Stimulated activated naive CD8-positive, alpha-beta T cell treated with anti-CD3 and anti-CD28 coated beads, Interleukin-15, Interleukin-2, amounts not matched to agents 100 ng/mL and 50 ng/mL, for 24 hours (primary cell): ENCODE measurements around the gene PTGR3.

ENCODE experiments used
- H3K27ac Mint-ChIP-seq: one replicate; pipeline ENCODE4 v1.8.0; 2021; ENCODE audit warnings: mild to moderate bottlenecking, mixed read lengths
- H3K27me3 Mint-ChIP-seq: one replicate; pipeline ENCODE4 v1.8.0; 2021; ENCODE audit warnings: mixed read lengths
- H3K36me3 Mint-ChIP-seq: one replicate; pipeline ENCODE4 v1.8.0; 2021; ENCODE audit warnings: low read depth, mixed read lengths
- H3K4me1 Mint-ChIP-seq: one replicate; pipeline ENCODE4 v1.8.0; 2021; ENCODE audit warnings: low read depth, mixed read lengths
- H3K4me3 Mint-ChIP-seq: one replicate; pipeline ENCODE4 v1.8.0; 2021; ENCODE audit warnings: mild to moderate bottlenecking, mixed read lengths
- H3K9me3 Mint-ChIP-seq: one replicate; pipeline ENCODE4 v1.8.0; 2021; ENCODE audit warnings: mixed read lengths

Gene PTGR3

DNA sequence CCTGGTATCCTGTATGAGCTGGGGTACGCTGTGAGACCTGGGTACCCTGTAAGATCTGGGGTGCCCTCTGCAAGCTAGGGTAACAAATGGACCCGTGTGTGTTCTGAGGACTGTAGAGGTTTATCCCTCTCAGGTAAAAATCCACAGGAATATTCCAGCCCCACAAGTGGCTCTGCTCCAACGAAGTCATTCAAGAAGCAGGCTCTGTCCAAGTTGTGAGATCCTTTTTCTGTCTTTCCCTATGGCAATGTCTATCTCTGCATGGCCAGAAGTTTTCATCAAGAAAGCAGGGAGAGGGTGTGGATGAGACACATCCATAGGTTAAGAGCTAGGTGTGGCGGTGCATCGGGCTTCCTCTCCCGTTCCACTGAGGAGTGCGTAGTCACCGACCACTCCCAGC is 43.0 kb downstream of the PTGR3 start:
- Mint-ChIP-seq H3K9me3 (no peaks in the 10 kb centered on the region), H3K27me3 (no peaks in the 10 kb centered on the region), H3K4me1 (peaks cover 10% of the 10 kb centered on the region), H3K27ac (no peak overlapping the region), H3K4me3 (no peak overlapping the region), H3K36me3 (no peaks in the 10 kb centered on the region)

DNA sequence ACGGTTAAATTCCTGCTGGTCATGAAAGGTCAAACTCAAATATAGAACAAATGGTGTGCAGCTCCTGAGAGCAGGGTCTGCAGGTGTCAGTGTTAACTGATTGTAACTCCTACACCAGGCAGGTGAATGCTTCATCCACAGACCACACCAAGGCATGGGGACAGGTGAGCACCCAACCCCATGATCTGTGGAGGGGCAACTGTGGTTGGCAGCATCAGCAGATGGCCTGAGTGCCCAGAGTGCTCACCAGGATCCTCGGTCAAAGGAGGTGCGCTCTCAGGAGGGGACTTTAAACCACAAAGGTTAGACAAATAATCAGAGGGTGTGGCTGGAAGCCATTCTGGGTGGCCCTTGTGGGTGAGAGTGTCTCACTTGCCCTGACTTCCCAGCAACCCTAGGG is 44.5 kb downstream of the PTGR3 start:
- H3K9me3 Mint-ChIP-seq: no peaks in the 10 kb centered on the region
- H3K27ac Mint-ChIP-seq: no peak overlapping the region
- no peaks in the 10 kb centered on the region for H3K36me3 Mint-ChIP-seq
- H3K4me1 Mint-ChIP-seq: peaks cover 10% of the 10 kb centered on the region
- no peaks in the 10 kb centered on the region for H3K27me3 Mint-ChIP-seq
- no peak overlapping the region for H3K4me3 Mint-ChIP-seq

DNA sequence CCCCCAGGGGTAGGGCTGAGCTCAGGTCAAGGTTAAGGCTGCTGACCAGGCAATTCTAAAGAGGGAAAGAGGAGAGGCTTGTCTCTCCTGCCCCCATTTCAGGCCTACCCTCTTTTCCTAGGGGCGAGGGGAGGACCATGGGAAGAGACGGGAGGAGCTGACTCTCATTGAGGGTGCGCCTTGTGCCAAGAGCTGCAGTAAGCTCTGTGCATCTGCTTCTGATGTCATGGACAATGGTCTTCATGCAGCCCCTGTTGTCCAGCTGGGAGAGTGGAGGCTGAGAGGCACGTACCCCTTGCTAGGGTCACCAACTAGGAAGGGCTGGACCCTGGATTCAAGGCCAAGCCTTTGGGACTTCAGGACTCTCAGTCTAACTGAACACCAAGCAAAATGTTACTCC is 45.2 kb downstream of the PTGR3 start:
- no peak overlapping the region for H3K4me3 Mint-ChIP-seq
- H3K4me1 Mint-ChIP-seq: peaks cover 10% of the 10 kb centered on the region
- no peak overlapping the region for H3K27ac Mint-ChIP-seq
- H3K27me3 Mint-ChIP-seq: no peaks in the 10 kb centered on the region
- no peaks in the 10 kb centered on the region for H3K9me3 Mint-ChIP-seq
- H3K36me3 Mint-ChIP-seq: no peaks in the 10 kb centered on the region

DNA sequence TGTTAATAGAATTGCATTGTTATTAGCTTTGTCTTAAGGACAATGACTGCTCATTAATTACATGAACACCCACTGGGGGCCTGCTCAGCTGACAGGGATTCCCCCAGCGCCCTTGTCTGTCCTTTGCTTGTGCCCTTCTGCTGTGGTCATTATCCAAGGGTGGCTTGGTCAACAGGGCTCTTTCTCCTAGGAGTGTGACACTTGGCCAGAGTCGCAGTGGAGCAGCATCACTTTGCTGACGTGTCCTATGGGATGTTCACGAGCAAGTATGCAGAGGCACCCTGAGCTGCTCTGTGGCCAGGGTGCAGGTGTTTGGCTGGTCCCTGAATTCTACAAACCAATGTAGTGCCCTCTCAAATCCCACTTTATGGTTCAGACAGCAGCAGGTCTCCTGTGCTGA is 46.0 kb downstream of the PTGR3 start:
- Mint-ChIP-seq H3K9me3 (no peaks in the 10 kb centered on the region), H3K4me1 (peaks cover 10% of the 10 kb centered on the region), H3K4me3 (no peak overlapping the region), H3K27me3 (no peaks in the 10 kb centered on the region), H3K27ac (no peak overlapping the region), H3K36me3 (no peaks in the 10 kb centered on the region)

DNA sequence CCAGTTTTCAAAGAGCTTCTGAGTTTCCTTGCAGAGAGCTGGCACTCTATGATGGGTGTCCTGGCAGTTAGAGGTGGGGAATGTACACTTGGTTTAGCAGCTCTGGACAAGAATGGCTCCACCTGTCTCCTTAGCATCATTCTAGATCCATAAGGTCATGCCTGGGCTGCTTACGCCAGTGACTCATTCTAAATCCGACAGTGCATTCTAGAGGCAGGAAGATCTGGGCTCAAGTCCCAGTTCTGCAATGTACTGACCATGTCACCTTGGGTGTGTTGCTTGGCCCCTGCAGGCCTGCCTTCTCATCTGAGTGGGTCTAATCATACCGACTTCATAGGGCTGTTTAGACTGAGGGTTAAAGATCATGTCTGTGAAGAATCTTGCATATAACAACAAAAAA is 46.5 kb downstream of the PTGR3 start:
- Mint-ChIP-seq H3K9me3 (no peaks in the 10 kb centered on the region), H3K4me3 (no peak overlapping the region), H3K27ac (no peak overlapping the region), H3K36me3 (no peaks in the 10 kb centered on the region), H3K27me3 (no peaks in the 10 kb centered on the region), H3K4me1 (peaks cover 10% of the 10 kb centered on the region)

DNA sequence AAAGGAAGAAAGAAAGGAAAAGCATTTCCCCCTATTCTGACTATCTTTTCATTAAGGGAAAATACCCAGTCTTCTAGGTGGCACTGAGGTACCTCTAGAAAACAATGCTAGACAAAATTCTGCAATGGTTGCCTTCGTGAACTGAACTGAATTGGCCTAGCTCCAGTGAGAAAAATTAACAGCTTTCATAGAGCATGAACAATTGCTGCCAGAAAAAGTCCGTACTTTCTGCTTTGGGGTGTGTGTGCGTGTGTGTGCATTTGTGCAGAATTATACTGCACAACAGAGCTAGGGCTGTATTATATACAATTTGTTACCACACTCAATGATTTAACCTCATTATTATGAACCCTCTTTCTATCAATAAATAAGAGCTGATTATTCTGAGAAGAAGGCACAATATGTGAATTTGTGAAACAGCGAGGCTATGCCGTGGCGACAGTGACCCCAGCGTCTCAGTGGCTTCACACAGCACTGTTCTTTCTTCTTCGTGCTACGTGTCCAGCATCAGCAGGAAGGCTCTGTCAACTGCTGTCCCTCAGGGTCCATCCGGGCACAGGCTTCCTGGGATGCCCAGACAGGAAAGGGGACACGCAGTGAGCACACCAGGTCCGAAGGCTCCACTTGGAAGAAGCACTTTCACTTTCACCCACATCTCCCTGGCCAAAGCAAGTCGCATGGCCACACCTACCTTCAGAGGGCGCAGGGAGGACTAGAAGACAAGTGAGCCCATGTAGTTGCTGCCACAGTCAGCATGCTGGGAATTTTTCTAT is 47.5 kb downstream of the PTGR3 start:
- no peaks in the 10 kb centered on the region for H3K9me3 Mint-ChIP-seq
- peaks cover 10% of the 10 kb centered on the region for H3K4me1 Mint-ChIP-seq
- H3K4me3 Mint-ChIP-seq: peak overlapping the region; percentile 83
- no peaks in the 10 kb centered on the region for H3K36me3 Mint-ChIP-seq
- H3K27ac Mint-ChIP-seq: no peak overlapping the region
- no peaks in the 10 kb centered on the region for H3K27me3 Mint-ChIP-seq

DNA sequence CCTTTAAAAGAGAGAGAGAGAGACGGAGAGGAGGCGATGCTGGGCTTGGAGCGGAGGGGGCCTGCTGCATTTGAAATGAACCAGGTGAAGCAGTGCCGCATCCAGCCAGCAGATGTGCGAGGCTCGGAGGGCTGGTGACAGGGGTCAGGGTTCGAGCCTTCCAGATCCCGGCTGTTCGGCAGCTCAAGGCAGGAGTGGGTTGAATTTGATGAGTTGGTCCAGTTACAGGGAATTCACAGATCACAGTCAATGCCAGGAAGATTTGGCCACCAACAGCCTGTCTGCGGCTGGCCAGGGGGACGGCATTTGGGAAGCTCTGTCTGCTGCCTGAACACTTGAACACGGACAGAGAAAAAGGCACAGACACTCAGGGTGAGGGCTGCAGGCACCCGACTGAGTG is 48.6 kb downstream of the PTGR3 start:
- peaks cover 10% of the 10 kb centered on the region for H3K4me1 Mint-ChIP-seq
- no peak overlapping the region for H3K4me3 Mint-ChIP-seq
- no peaks in the 10 kb centered on the region for H3K36me3 Mint-ChIP-seq
- H3K27ac Mint-ChIP-seq: no peak overlapping the region
- H3K27me3 Mint-ChIP-seq: no peaks in the 10 kb centered on the region
- H3K9me3 Mint-ChIP-seq: no peaks in the 10 kb centered on the region

DNA sequence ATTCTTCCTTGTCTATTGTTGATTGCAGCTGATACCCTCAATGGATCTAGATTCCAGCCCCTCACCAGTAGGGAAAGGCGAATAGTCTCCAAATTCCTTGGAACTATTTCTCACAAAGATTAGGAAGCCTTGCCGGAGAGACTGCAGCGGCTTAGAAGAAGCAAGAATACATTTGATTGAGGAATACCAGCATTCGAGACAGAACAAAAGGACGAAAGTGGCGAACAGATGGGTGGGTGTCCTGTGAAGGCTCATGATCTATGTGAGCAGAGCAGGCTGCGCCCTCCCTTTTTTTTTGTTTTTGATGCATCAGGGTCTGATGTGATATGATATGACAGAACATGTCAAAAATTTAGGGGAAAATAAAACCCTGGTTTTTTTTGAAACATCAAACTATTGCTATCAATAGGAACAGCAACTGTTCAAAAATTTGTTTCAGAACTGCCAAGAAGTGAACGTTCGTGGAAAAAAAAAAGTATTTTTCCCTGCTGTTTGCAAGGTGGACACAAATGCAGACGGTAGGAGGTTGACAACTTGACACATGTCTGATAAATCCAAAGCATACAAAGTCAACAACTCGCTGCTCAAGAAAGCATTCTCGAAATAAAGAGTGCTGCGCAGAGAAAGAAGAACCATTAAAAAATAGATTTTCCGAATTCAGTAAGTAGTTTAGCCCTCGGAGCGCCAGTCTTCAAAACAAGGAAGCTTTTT is 49.1 kb downstream of the PTGR3 start:
- H3K4me3 Mint-ChIP-seq: no peak overlapping the region
- peaks cover 3% of the 10 kb centered on the region for H3K9me3 Mint-ChIP-seq
- H3K36me3 Mint-ChIP-seq: no peaks in the 10 kb centered on the region
- H3K4me1 Mint-ChIP-seq: peaks cover 10% of the 10 kb centered on the region
- H3K27me3 Mint-ChIP-seq: peaks cover 5% of the 10 kb centered on the region
- no peak overlapping the region for H3K27ac Mint-ChIP-seq

DNA sequence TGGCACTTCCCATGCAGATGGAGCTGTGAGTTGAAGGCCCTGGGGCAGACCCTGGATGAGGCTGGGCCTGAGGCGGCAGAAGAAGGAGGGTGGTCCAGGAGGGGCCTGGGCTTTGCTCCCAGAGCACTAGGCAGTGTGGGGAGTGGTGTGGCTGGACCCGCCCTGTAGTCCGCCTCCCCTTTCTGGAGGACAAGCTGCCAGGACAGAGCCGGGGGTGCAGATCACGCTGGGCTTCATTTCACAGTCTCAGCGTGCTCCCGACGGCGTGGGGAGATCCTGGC is 49.8 kb downstream of the PTGR3 start:
- H3K36me3 Mint-ChIP-seq: no peaks in the 10 kb centered on the region
- peaks cover 10% of the 10 kb centered on the region for H3K4me1 Mint-ChIP-seq
- H3K27ac Mint-ChIP-seq: no peak overlapping the region
- H3K27me3 Mint-ChIP-seq: peaks cover 5% of the 10 kb centered on the region
- no peak overlapping the region for H3K4me3 Mint-ChIP-seq
- H3K9me3 Mint-ChIP-seq: peaks cover 4% of the 10 kb centered on the region
